ENCODE measurements around the gene IMP3.
"Not testable (repeated sequence)": the region's sequence is repeated elsewhere in the genome, so short reads cannot be mapped to it uniquely, and the experiment has no call there.

The IMP3 gene

GRCh38 chr15:75650908-75651809 is 11.1 kb upstream of the IMP3 start:
- DNase-seq: peak; percentile 6

GRCh38 chr15:75649848-75650247 is 9.8 kb upstream of the IMP3 start:
- no peak for DNase-seq

- no peak for DNase-seq
Observed at GRCh38 chr15:75649045-75649761, 9.2 kb upstream of the IMP3 start.

GRCh38 chr15:75648156-75649000 is 8.4 kb upstream of the IMP3 start:
- peak; percentile 55 for DNase-seq

- DNase-seq: peak; percentile 57
Observed at GRCh38 chr15:75647370-75648155, 7.5 kb upstream of the IMP3 start, which contains the start of gene SNX33. TSS of gene SNX33 (plus strand) at chr15:75647912. CDS start at chr15:75649103, 1,191 bp downstream.

GRCh38 chr15:75646944-75647364 is 6.9 kb upstream of the IMP3 start:
- DNase-seq: peak; percentile 12

GRCh38 chr15:75646112-75646943 is 6.3 kb upstream of the IMP3 start:
- DNase-seq: no peak

- DNase-seq: no peak
Observed at GRCh38 chr15:75644376-75644775, 4.4 kb upstream of the IMP3 start.

GRCh38 chr15:75641603-75642002 is 1.6 kb upstream of the IMP3 start:
- no peak for DNase-seq

GRCh38 chr15:75641179-75641503 is 1.1 kb upstream of the IMP3 start:
- DNase-seq: no peak

- DNase-seq: peak; percentile 39
Observed at GRCh38 chr15:75640483-75641178, 607 bp upstream of the IMP3 start.

GRCh38 chr15:75639191-75639708 is 774 bp downstream of the IMP3 start:
- DNase-seq: no peak

- no peak for DNase-seq
Observed at GRCh38 chr15:75637245-75638009, 2.6 kb downstream of the IMP3 start.

GRCh38 chr15:75636026-75636425 is 4.0 kb downstream of the IMP3 start:
- DNase-seq: no peak

GRCh38 chr15:75633922-75634321 is 6.1 kb downstream of the IMP3 start:
- DNase-seq: not testable (repeated sequence)

GRCh38 chr15:75631935-75632334 is 8.1 kb downstream of the IMP3 start:
- DNase-seq: no peak

GRCh38 chr15:75625542-75626347 is 14.3 kb downstream of the IMP3 start, which contains the start of gene SNUPN:
TSS of gene SNUPN (minus strand) at chr15:75625725. CDS start at chr15:75621051, 4,674 bp downstream.
- peak; percentile 94 for DNase-seq

- no peak for DNase-seq
Observed at GRCh38 chr15:75622505-75622904, 17.5 kb downstream of the IMP3 start.
